Right atrium auricular region (tissue), 2 donors: Measurements from ENCODE around the gene SCAANT1. TPM values are rescaled to one million over a fixed set of nuclear protein-coding genes. Genes with fewer than 3 reads are reported as not detected.

Source experiments
- DNase-seq: peaks from one replicate; pipeline ENCODE4 v3.0.0-alpha.2; 2019; ENCODE audit warnings: low spot score
- H3K27ac ChIP-seq, 2 donors: fragments of 200-600 bp; sonication (generic); 1 replicate in 1 of 2; 2 replicates in 1 of 2; pipeline ENCODE4 v1.5.1; 2016 to 2019
- H3K27me3 ChIP-seq, 2 donors: fragments of 200-600 bp; sonication (generic); one replicate each; pipeline versions ENCODE4 v1.5.1 to v1.6.0; 2017 to 2019
- H3K36me3 ChIP-seq: fragments of 200-600 bp; sonication (generic); one replicate; pipeline ENCODE4 v1.5.1; 2016
- H3K4me1 ChIP-seq, 2 donors: fragments of 200-600 bp; sonication (generic); one replicate each; pipeline versions ENCODE4 v1.5.1 to v1.6.0; 2017 to 2019
- H3K4me3 ChIP-seq, 2 donors: fragments of 200-600 bp; sonication (generic); 1 replicate in 1 of 2; 2 replicates in 1 of 2; pipeline ENCODE4 v1.5.1; 2017 to 2019; ENCODE audit warnings: mild to moderate bottlenecking in 1 of 2, moderate library complexity in 1 of 2
- H3K9me3 ChIP-seq, 2 donors: fragments of 200-600 bp; sonication (generic); one replicate each; pipeline ENCODE4 v1.5.1; 2019
- total RNA-seq, 2 donors: library from RNA; depleted of rRNA; stranded (reverse); fragments of >200 nt; gene quantifications; one replicate each; pipeline ENCODE4 v1.1.0, GENCODE V29; 2016
- TF ChIP-seq, protein P1 (sequence below), 2 donors: fragments of 200-600 bp; sonication (generic); IDR thresholded peaks; one replicate each; pipeline ENCODE4 v1.5.1; 2019; ENCODE audit warnings: antibody characterized with exemption in 2 of 2

The SCAANT1 gene
- total RNA-seq, 2 donors from 2014 or later: not detected

DNA sequence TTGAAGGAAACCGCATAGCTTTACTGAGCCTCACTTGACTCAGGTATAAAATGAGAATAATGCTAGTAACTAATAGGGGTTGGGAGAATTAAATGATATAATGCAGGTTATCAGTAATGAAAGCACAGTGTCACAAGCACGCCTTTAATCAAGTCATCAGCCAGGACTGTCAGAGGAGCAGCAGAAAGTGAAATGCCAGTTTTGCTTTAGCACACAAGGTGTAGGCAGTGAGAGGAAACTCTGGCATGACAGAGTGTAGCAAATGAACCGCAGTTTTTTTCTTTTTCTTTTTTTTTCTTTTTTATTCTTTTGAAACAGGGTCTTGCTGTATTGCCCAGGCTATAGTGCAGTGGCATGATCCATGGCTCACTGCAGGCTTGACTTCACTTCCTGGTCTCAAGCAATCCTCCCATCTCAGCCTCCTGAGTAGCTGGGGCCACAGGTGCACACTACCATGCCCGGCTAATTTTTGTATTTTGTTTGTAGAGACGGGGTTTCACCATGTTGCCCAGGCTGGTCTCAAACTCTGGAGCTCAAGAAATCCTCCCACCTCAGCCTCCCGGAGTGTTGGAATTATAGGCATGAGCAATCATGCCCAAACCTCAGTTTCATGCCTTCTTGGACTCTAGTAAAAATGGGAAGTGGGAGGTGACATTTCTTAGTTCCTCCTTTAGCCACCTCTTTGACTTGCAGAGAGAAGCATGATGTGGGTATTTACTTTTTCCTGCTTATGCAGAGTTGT is 9.7 kb upstream of the SCAANT1 start:
- TF ChIP-seq, protein P1, sequence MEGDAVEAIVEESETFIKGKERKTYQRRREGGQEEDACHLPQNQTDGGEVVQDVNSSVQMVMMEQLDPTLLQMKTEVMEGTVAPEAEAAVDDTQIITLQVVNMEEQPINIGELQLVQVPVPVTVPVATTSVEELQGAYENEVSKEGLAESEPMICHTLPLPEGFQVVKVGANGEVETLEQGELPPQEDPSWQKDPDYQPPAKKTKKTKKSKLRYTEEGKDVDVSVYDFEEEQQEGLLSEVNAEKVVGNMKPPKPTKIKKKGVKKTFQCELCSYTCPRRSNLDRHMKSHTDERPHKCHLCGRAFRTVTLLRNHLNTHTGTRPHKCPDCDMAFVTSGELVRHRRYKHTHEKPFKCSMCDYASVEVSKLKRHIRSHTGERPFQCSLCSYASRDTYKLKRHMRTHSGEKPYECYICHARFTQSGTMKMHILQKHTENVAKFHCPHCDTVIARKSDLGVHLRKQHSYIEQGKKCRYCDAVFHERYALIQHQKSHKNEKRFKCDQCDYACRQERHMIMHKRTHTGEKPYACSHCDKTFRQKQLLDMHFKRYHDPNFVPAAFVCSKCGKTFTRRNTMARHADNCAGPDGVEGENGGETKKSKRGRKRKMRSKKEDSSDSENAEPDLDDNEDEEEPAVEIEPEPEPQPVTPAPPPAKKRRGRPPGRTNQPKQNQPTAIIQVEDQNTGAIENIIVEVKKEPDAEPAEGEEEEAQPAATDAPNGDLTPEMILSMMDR (IDR thresholded peaks at IDR 0.05): no peak
- H3K4me3 ChIP-seq: no peak overlapping the region
- no peaks in the 10 kb centered on the region for H3K4me1 ChIP-seq
- peaks cover 28% of the 10 kb centered on the region for H3K36me3 ChIP-seq
- no peaks in the 10 kb centered on the region for H3K27me3 ChIP-seq
- H3K27ac ChIP-seq: no peak overlapping the region
- no peaks in the 10 kb centered on the region for H3K9me3 ChIP-seq
- DNase-seq: no peak

DNA sequence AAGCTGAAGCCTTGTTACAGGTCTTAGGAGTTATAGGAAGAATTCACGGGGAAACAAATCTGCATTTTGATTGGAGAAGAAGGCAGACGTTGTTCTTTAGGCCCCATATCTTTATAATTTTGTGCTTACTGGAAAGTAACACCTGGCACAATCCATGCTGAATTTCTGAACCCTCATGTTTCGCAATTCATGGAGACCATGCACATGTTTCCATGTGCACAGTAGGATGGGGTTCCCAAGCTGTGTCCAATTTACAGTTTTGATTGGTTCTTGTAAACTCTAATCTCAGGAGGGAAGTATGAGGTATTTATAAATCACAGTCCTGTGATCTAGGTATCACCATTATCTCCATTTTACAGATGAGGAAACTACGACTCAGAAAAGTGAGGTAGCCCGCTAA is 7.8 kb upstream of the SCAANT1 start:
- Histone ChIP-seq H3K27me3 (no peaks in the 10 kb centered on the region), H3K4me1 (no peaks in the 10 kb centered on the region), H3K9me3 (no peaks in the 10 kb centered on the region), H3K36me3 (peaks cover 22% of the 10 kb centered on the region), H3K27ac (no peak overlapping the region), H3K4me3 (no peak overlapping the region)
- TF ChIP-seq, protein P1 (IDR thresholded peaks at IDR 0.05): no peak
- no peak for DNase-seq

DNA sequence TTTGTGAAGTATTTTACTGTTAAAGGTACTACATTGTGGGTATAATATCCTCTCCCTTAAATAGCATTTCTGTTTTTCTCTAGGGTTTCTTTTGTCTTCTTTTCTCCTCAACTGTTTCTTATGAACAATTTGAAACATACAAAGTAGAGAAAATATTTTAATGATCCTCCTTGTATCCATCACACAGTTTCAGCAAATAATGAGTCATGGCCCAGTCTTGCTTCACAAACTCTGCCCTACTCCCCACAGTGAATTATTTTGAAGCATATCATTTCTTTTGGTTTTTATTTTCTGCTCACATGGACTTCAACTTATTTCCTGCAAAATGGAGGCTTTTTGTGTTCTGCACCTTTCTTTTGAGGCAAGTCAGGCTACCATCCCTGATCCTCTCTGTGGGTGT is 6.1 kb upstream of the SCAANT1 start:
- TF ChIP-seq, protein P1 (IDR thresholded peaks at IDR 0.05): no peak
- H3K36me3 ChIP-seq: peaks cover 22% of the 10 kb centered on the region
- H3K27ac ChIP-seq: no peak overlapping the region
- H3K27me3 ChIP-seq: no peaks in the 10 kb centered on the region
- no peaks in the 10 kb centered on the region for H3K9me3 ChIP-seq
- H3K4me3 ChIP-seq: no peak overlapping the region
- peaks cover 0 to 17% of the 10 kb centered on the region in 2 donors for H3K4me1 ChIP-seq
- no peak for DNase-seq

DNA sequence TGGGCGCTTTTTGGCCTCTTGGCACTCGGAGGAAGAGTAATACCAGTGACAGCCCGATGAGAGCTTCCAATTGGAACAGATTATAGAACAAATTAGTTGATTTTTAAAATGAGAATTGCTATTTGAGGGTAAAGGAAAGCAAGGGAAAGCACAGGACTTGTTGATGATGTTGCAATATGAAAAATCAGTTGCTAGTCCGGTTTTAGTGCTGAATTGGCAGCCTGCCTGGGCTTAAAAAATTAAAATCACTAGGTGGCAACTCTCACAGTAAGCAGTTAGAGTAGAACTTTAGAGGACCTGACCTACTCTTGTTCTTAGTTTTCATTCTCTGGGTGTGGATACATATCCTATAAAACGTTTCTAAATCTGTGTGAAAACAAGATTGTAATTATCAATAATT is 2.1 kb upstream of the SCAANT1 start:
- Histone ChIP-seq H3K27me3 (no peaks in the 10 kb centered on the region), H3K36me3 (peaks cover 22% of the 10 kb centered on the region), H3K9me3 (no peaks in the 10 kb centered on the region), H3K4me3 (no peak overlapping the region), H3K27ac (peak overlapping the region in 1 of 2 donors; percentile 98), H3K4me1 (peaks cover 0 to 36% of the 10 kb centered on the region in 2 donors)
- DNase-seq: peak; percentile 68
- TF ChIP-seq, protein P1 (IDR thresholded peaks at IDR 0.05): no peak

DNA sequence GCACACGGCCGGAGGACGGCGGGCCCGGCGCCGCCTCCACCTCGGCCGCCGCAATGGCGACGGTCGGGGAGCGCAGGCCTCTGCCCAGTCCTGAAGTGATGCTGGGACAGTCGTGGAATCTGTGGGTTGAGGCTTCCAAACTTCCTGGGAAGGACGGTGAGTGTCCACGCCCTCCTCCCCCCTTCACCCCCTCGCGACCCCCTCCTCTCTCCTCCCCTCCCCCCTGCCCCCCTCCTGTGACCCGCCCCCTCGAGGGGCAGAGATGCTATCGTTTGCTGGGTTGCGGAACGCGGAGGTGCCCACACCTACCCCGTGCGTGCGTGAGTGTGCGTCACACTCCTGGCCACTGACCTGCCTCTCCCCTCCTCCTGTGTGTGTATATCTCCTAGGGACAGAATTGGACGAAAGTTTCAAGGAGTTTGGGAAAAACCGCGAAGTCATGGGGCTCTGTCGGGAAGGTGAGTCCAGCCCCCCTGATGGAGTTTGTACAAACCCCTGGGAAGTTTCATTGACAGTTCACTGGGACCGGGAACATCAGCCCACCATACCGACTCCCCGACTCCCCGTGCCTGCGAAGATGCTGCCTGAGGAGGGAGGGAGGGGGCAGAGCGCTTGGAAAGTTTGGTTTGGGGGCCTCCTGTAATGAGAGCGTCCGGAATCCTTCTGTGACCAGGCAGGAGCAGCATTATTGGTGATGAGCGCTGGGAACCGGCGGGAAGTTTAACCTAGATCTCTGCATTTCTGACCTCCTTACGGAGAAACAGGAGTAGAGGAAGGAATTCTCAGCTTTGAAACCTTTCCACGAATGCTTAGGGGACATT is 795 bp upstream of the SCAANT1 start:
- Histone ChIP-seq H3K36me3 (peaks cover 16% of the 10 kb centered on the region), H3K27me3 (no peaks in the 10 kb centered on the region), H3K27ac (peak overlapping the region; percentile 98 to 99), H3K4me3 (peak overlapping the region; percentile 87 to 89), H3K9me3 (no peaks in the 10 kb centered on the region), H3K4me1 (peaks cover 0 to 36% of the 10 kb centered on the region in 2 donors)
- TF ChIP-seq, protein P1 (IDR thresholded peaks at IDR 0.05): no peak
- peak; percentile 82 for DNase-seq
